AML-193 (cell line): ENCODE measurements around the gene FBXO24.
"Not testable (repeated sequence)": the region's sequence is repeated elsewhere in the genome, so short reads cannot be mapped to it uniquely, and the experiment has no call there.

Experiments
- DNase-seq, 2 experiments: peaks; one replicate each; lab custom pipeline; 2025; lab: John Stamatoyannopoulos, UW

FBXO24 gene

GRCh38 chr7:100586266-100587025 is at the start of gene FBXO24:
Gene FBXO24, plus strand, starts transcription at chr7:100586328. Its CDS starts 298 bp downstream, at chr7:100586626.
- DNase-seq: peak; percentile 99

GRCh38 chr7:100536695-100537094 is 49.4 kb upstream of the FBXO24 start:
- not testable (repeated sequence) for DNase-seq

- peak in 1 of 2 experiments; percentile 45 for DNase-seq
Measured at GRCh38 chr7:100538348-100538653, 47.8 kb upstream of the FBXO24 start.

GRCh38 chr7:100538654-100539435 is 47.3 kb upstream of the FBXO24 start, which contains the start of gene AGFG2:
Gene AGFG2, plus strand, starts transcription at chr7:100539203. Its CDS starts 144 bp downstream, at chr7:100539347.
- peak; percentile 98 for DNase-seq

GRCh38 chr7:100539436-100540006 is 46.6 kb upstream of the FBXO24 start:
- DNase-seq: no peak

GRCh38 chr7:100540073-100540723 is 45.9 kb upstream of the FBXO24 start:
- DNase-seq: no peak

- DNase-seq: not testable (repeated sequence)
Measured at GRCh38 chr7:100541309-100541708, 44.8 kb upstream of the FBXO24 start.

- DNase-seq: no peak
Measured at GRCh38 chr7:100543586-100543985, 42.5 kb upstream of the FBXO24 start.

- no peak for DNase-seq
Measured at GRCh38 chr7:100544386-100544785, 41.7 kb upstream of the FBXO24 start.

- no peak for DNase-seq
Measured at GRCh38 chr7:100544967-100545359, 41.2 kb upstream of the FBXO24 start.

GRCh38 chr7:100545360-100546128 is 40.6 kb upstream of the FBXO24 start:
- no peak for DNase-seq

- DNase-seq: no peak
Measured at GRCh38 chr7:100546129-100546925, 39.8 kb upstream of the FBXO24 start.

GRCh38 chr7:100546926-100547800 is 39.0 kb upstream of the FBXO24 start:
- no peak for DNase-seq

- no peak for DNase-seq
Measured at GRCh38 chr7:100547872-100548271, 38.3 kb upstream of the FBXO24 start.

GRCh38 chr7:100548446-100548845 is 37.7 kb upstream of the FBXO24 start:
- not testable (repeated sequence) for DNase-seq

GRCh38 chr7:100552532-100552931 is 33.6 kb upstream of the FBXO24 start:
- DNase-seq: no peak

- no peak for DNase-seq
Measured at GRCh38 chr7:100553032-100553431, 33.1 kb upstream of the FBXO24 start.

- DNase-seq: no peak
Measured at GRCh38 chr7:100555701-100556100, 30.4 kb upstream of the FBXO24 start.

GRCh38 chr7:100556541-100556940 is 29.6 kb upstream of the FBXO24 start:
- peak; percentile 85 to 86 for DNase-seq

- DNase-seq: no peak
Measured at GRCh38 chr7:100559127-100559526, 27.0 kb upstream of the FBXO24 start.
